Vagina (tissue), 2 donors: ENCODE results near the gene SIX4.

Source experiments
- CTCF ChIP-seq, 3 experiments: fragments of 450-650 bp in 2 of 3; fragments of 200-600 bp in 1 of 3; sonication (generic) in 1 of 3; IDR thresholded peaks; one replicate each; pipeline ENCODE4 v1.5.1; 2017 to 2019; ENCODE audit warnings: antibody characterized with exemption in 3 of 3, mild to moderate bottlenecking in 2 of 3, moderate library complexity in 2 of 3
- POLR2A ChIP-seq, 2 donors: fragments of 450-650 bp; IDR thresholded peaks; one replicate each; pipeline ENCODE4 v1.6.1; 2017; ENCODE audit warnings: antibody characterized with exemption in 2 of 2, mild to moderate bottlenecking in 2 of 2, moderate library complexity in 2 of 2

DNA sequence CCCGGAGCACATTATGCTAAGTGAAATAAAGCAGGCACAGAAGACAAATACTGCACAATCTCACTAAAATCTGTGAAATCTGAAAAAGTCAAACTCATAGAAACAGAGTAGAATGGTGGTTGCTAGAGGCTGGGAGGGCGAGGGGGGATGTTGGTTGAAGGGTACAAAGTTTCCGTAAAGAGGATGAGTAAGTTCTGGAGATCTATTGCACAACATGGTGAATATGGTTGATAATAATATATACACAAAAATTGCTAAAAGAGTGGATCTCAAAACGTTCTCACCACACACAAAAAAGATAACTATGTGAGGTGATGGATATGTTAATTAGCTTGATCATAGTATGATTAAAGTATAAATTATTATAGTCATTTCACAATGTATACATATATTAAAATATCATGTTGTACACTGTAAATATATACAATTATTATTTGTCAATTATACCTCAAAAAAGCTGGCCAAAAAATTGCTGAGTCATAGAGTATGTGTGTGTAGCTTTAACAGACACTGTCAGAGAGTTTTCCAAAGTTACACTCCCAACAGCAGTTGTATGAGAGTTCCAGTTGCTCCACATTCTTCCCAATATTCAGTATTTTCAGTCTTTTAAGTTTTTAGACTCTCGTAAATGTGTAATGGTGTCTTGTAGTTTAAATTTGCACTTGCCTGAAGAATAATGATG, 55.6 kb downstream of the SIX4 start:
- no peak for TF ChIP-seq CTCF (IDR thresholded peaks at IDR 0.05)
- no peak for TF ChIP-seq POLR2A (IDR thresholded peaks at IDR 0.05)
